Endothelial cell of umbilical vein (primary cell): ENCODE data around the gene HEXIM2. TPM values are rescaled to one million over a fixed set of nuclear protein-coding genes. Genes with fewer than 3 reads are reported as not detected.

Experiments
- BruUV-seq: library from RNA; stranded (reverse); fragments of 400-500 nt; replicated peaks from 2 replicates; lab custom pipeline; 2021; lab: Mats Ljungman, UMichigan
- CTCF ChIA-PET: fragments of 300-600, 350-600 bp; sonication (Branson Sonifier 250); formaldehyde crosslinking; loops from one replicate; lab custom pipeline; 2021; ENCODE audit warnings: antibody characterized with exemption, inconsistent platforms; lab: Charles Lee
- POLR2A ChIA-PET: fragments of 300-600, 350-600 bp; sonication (Branson Sonifier 250); formaldehyde crosslinking; loops from one replicate; lab custom pipeline; 2021; ENCODE audit warnings: antibody characterized with exemption, inconsistent platforms; lab: Charles Lee
- DNase-seq: peaks from one replicate; pipeline ENCODE4 v3.0.0-alpha.2; 2011; ENCODE audit warnings: low read depth, low spot score
- FAIRE-seq: peaks from 2 replicates; lab custom pipeline; 2011; peaks lifted over from hg19 to GRCh38; lab: Jason Lieb, UNC
- H2AFZ ChIP-seq: 2 replicates; pipeline ENCODE4 v1.6.0; 2012; ENCODE audit warnings: low read depth, low read length, control low read depth, inconsistent platforms
- H3K27ac ChIP-seq: 2 replicates; pipeline ENCODE4 v1.5.1; 2011; ENCODE audit warnings: low read depth, mild to moderate bottlenecking, control low read depth, low read length, moderate library complexity; ENCODE audit not compliant: insufficient read depth
- H3K27me3 ChIP-seq, 2 experiments: 2 replicates each; pipeline versions ENCODE4 v1.6.0 to v1.6.1; 2011; ENCODE audit warnings: low read length in 2 of 2, mixed read lengths in 1 of 2; ENCODE audit not compliant: control insufficient read depth in 2 of 2, insufficient read depth in 2 of 2
- H3K36me3 ChIP-seq, 2 experiments: 2 replicates in 1 of 2; 3 replicates in 1 of 2; pipeline ENCODE4 v1.5.1; 2011; ENCODE audit warnings: low read length in 2 of 2, mild to moderate bottlenecking in 1 of 2, moderate library complexity in 1 of 2; ENCODE audit not compliant: control insufficient read depth in 2 of 2, insufficient read depth in 2 of 2; ENCODE audit errors: extremely low read depth in 1 of 2
- H3K4me1 ChIP-seq: 3 replicates; pipeline ENCODE4 v1.5.1; 2011; ENCODE audit warnings: mild to moderate bottlenecking, low read length; ENCODE audit not compliant: control insufficient read depth, insufficient read depth; ENCODE audit errors: extremely low read depth
- H3K4me2 ChIP-seq: 2 replicates; pipeline ENCODE4 v1.6.1; 2011; ENCODE audit warnings: low read length, control low read depth, mixed read lengths; ENCODE audit not compliant: insufficient read depth
- H3K4me3 ChIP-seq, 3 experiments: fragments of 200-600 bp in 1 of 3; sonication (generic), shearing (Covaris generic) in 1 of 3; replicated peaks in 1 of 3; 2 replicates each; pipeline ENCODE4 v1.5.1; 2011 to 2016; ENCODE audit warnings: control low read depth in 3 of 3, low read length in 3 of 3, mild to moderate bottlenecking in 2 of 3, inconsistent platforms in 1 of 3, low read depth in 1 of 3, moderate library complexity in 1 of 3; ENCODE audit not compliant: insufficient read depth in 1 of 3
- H3K79me2 ChIP-seq: 2 replicates; pipeline ENCODE4 v1.6.0; 2012; ENCODE audit warnings: low read length, inconsistent platforms; ENCODE audit not compliant: control insufficient read depth, insufficient read depth
- H3K9ac ChIP-seq: replicated peaks from 2 replicates; pipeline ENCODE3; 2011; ENCODE audit warnings: low read length, control low read depth; ENCODE audit not compliant: insufficient read depth; ENCODE audit errors: extremely low read depth
- H3K9me1 ChIP-seq: replicated peaks from 3 replicates; pipeline ENCODE4 v1.6.0; 2011; ENCODE audit warnings: mild to moderate bottlenecking, low read length; ENCODE audit not compliant: control insufficient read depth, insufficient read depth; ENCODE audit errors: extremely low read depth
- H3K9me3 ChIP-seq: replicated peaks from 2 replicates; pipeline ENCODE4 v1.5.1; 2012; ENCODE audit warnings: low read length, inconsistent platforms; ENCODE audit not compliant: control insufficient read depth, insufficient read depth
- H4K20me1 ChIP-seq: replicated peaks from 2 replicates; pipeline ENCODE3; 2011; ENCODE audit warnings: mild to moderate bottlenecking, low read length; ENCODE audit not compliant: control insufficient read depth, insufficient read depth; ENCODE audit errors: extremely low read depth
- CTCF ChIP-seq, 2 donors: IDR thresholded peaks; 1 replicate in 1 of 2; 2 replicates in 1 of 2; pipeline ENCODE4 v1.5.1; 2011; ENCODE audit warnings: low read length in 2 of 2, mild to moderate bottlenecking in 2 of 2, moderate library complexity in 2 of 2, control low read depth in 1 of 2, inconsistent platforms in 1 of 2, low read depth in 1 of 2; ENCODE audit not compliant: insufficient read depth in 1 of 2; ENCODE audit errors: extremely low read depth in 1 of 2
- EZH2 ChIP-seq: IDR thresholded peaks from 2 replicates; pipeline ENCODE4 v1.6.1; 2012; ENCODE audit warnings: borderline replicate concordance, low read depth, mild to moderate bottlenecking, moderate library complexity, low read length, inconsistent platforms; ENCODE audit not compliant: severe bottlenecking
- FOS ChIP-seq: IDR thresholded peaks from 2 replicates; pipeline ENCODE4 v1.6.1; 2011; ENCODE audit warnings: mild to moderate bottlenecking, low read length, moderate library complexity, borderline replicate concordance; ENCODE audit not compliant: insufficient read depth
- GATA2 ChIP-seq: IDR thresholded peaks from 2 replicates; pipeline ENCODE4 v1.7.0; 2011; ENCODE audit warnings: low read depth, mild to moderate bottlenecking, moderate library complexity, mixed read lengths, low read length; ENCODE audit not compliant: insufficient read length, insufficient read depth
- JUN ChIP-seq: IDR thresholded peaks from 2 replicates; pipeline ENCODE4 v1.6.1; 2011; ENCODE audit warnings: borderline replicate concordance, low read depth; ENCODE audit not compliant: insufficient read length, insufficient read depth
- MAX ChIP-seq: IDR thresholded peaks from 2 replicates; pipeline ENCODE4 v1.6.1; 2011; ENCODE audit not compliant: insufficient read depth, insufficient read length
- MYC ChIP-seq: IDR thresholded peaks from one replicate; pipeline ENCODE4 v1.6.1; 2011; ENCODE audit warnings: mild to moderate bottlenecking, low read depth, low read length
- POLR2A ChIP-seq: IDR thresholded peaks from 2 replicates; pipeline ENCODE4 v1.6.1; 2012; ENCODE audit warnings: low read depth, mild to moderate bottlenecking, control low read depth, low read length
- POLR2AphosphoS5 ChIP-seq: IDR thresholded peaks from 2 replicates; pipeline ENCODE4 v1.6.1; 2012; ENCODE audit warnings: low read depth, mild to moderate bottlenecking, control low read depth, low read length, moderate library complexity; ENCODE audit not compliant: insufficient read depth
- dilution Hi-C: fragments of 300-500 bp; cut with MboI; formaldehyde crosslinking; loops from one replicate; pipeline ENCODE4 v1.15.0; 2019; ENCODE audit warnings: low sequenced_read_pairs; ENCODE audit not compliant: extremely low pct_ligation_motif_present
- intact Hi-C: fragments of 100-400 bp; cut with micrococcal nuclease; formaldehyde crosslinking; loops from one replicate; pipeline ENCODE4 v1.10.0; 2022
- polyA plus RNA-seq, 4 experiments: library from polyadenylated mRNA; depleted of rRNA in 3 of 4; stranded (reverse) in 3 of 4; unstranded in 1 of 4; fragments of >200 nt; gene quantifications; 2 replicates each; pipeline versions ENCODE4 v1.2.1 to v1.2.3, GENCODE V29; 2011 to 2012; ENCODE audit warnings: missing spikeins in 1 of 4
- total RNA-seq: library from RNA; stranded (reverse); gene quantifications from 2 replicates; pipeline ENCODE4 v1.2.3, GENCODE V29; 2021

Gene HEXIM2
- total and polyA plus RNA-seq, 2 donors (not counting 3 experiments of a cell fraction or from before 2014, with no cell fraction given) = 2.9 to 3.8 TPM

GRCh38 chr17:45155029-45155428 is 6.6 kb upstream of the HEXIM2 start:
- no peak overlapping the region for H3K9ac ChIP-seq
- no peak overlapping the region for H3K27ac ChIP-seq
- H3K9me1 ChIP-seq = no peaks in the 10 kb centered on the region
- H2AFZ ChIP-seq = no peak overlapping the region
- TF ChIP-seq POLR2AphosphoS5 (no peak), JUN (no peak), EZH2 (no peak), MAX (no peak), CTCF (IDR thresholded peaks at IDR 0.05; ENCODE audit: extremely low read depth in 1 of 2, insufficient read depth in 1 of 2, low read depth in 1 of 2, low read length in 2 of 2) (no peak), MYC (no peak), GATA2 (no peak), FOS (no peak), POLR2A (no peak)
- no peak for DNase-seq
- peaks cover 38% of the 10 kb centered on the region for H3K4me1 ChIP-seq
- no peak for FAIRE-seq
- H3K4me2 ChIP-seq = no peak overlapping the region
- H3K79me2 ChIP-seq = peaks cover 28% of the 10 kb centered on the region
- dilution Hi-C loops = no loop called here
- no peaks in the 10 kb centered on the region for H3K9me3 ChIP-seq
- intact Hi-C loops = no loop called here
- no TSS peak for BruUV-seq
- no peaks in the 10 kb centered on the region for H3K27me3 ChIP-seq
- ChIA-PET POLR2A (interaction anchor here (0.6 to 0.7 kb wide), 2 partner anchors 59 to 184 kb away, joined by 3 to 9 read pairs; no protein-coding TSS in a partner anchor), CTCF (interaction anchor here (0.6 to 2.5 kb wide), 5 partner anchors 20 to 1038 kb away, joined by 3 to 17 read pairs (median 3); partner anchors contain the start of genes ACBD4 and KANSL1)
- H3K36me3 ChIP-seq = no peaks in the 10 kb centered on the region
- H4K20me1 ChIP-seq = no peaks in the 10 kb centered on the region
- no peak overlapping the region for H3K4me3 ChIP-seq
